Measurements from ENCODE around the gene EEF1AKMT4. TPM values are rescaled to one million over a fixed set of nuclear protein-coding genes. Genes with fewer than 3 reads are reported as not detected.

Gene EEF1AKMT4
- total and polyA plus RNA-seq, 2 of the 8 experiments (the other 6 are each of a cell fraction or from before 2014, with no cell fraction given) = 9.3 to 30.1 TPM

GRCh38 chr3:184242297-184242685 lies 7.2 kb upstream of the EEF1AKMT4 start (continued):
- TF ChIP-seq CHD7 (IDR thresholded peaks at IDR 0.05; ENCODE audit: insufficient replicate concordance, low read length) (no peak), TAF7 (optimal IDR thresholded peaks at IDR 0.05; ENCODE audit: borderline replicate concordance, low read depth, low read length) (no peak), ATF2 (IDR thresholded peaks at IDR 0.05; ENCODE audit: low read length) (no peak), EGR1 (IDR thresholded peaks at IDR 0.05; ENCODE audit: borderline replicate concordance, low read depth, low read length) (no peak), RXRA (IDR thresholded peaks at IDR 0.05; ENCODE audit: insufficient read depth, low read depth, low read length) (no peak), BRCA1 (IDR thresholded peaks at IDR 0.05; ENCODE audit: low read depth, low read length) (no peak), USF2 (IDR thresholded peaks at IDR 0.05; ENCODE audit: low read length) (no peak), SIN3A (conservative IDR thresholded peaks at IDR 0.05 in 1 of 2, IDR thresholded peaks at IDR 0.05 in 1 of 2; ENCODE audit: low read depth in 1 of 2, low read length in 2 of 2) (no peak), TCF12 (IDR thresholded peaks at IDR 0.05; ENCODE audit: low read depth, low read length) (no peak)

Measured in H1 (cell line).